Posterior vena cava (tissue), 2 donors: ENCODE measurements around the gene TMEM88. TPM values are rescaled to one million over a fixed set of nuclear protein-coding genes. Genes with fewer than 3 reads are reported as not detected.
"Not testable (repeated sequence)": the region's sequence is repeated elsewhere in the genome, so short reads cannot be mapped to it uniquely, and the experiment has no call there.

Experiments used
- DNase-seq: peaks from one replicate; pipeline ENCODE4 v3.0.0-alpha.2; 2020; ENCODE audit warnings: low spot score
- intact Hi-C, 2 donors: fragments of 100-400 bp; cut with DNase I; formaldehyde crosslinking; loops; one replicate each; pipeline versions ENCODE4 v1.14.1 to v1.14.2; 2022 to 2023
- total RNA-seq, 2 donors: library from RNA; stranded (reverse); fragmentation: NEBNext Ultra II Directional; extraction: Animal tissue kit (Norgen Biotek cat#: 25700); gene quantifications; one replicate each; pipeline ENCODE4 v1.2.1, GENCODE V29; 2021
- donor health status: DM: yes; HTN: yes; CAD: no.
- donor health status: DM: yes; HTN: yes; CAD: no.

The TMEM88 gene
- total RNA-seq, 2 donors from 2014 or later, result 17.5 to 26.1 TPM

DNA sequence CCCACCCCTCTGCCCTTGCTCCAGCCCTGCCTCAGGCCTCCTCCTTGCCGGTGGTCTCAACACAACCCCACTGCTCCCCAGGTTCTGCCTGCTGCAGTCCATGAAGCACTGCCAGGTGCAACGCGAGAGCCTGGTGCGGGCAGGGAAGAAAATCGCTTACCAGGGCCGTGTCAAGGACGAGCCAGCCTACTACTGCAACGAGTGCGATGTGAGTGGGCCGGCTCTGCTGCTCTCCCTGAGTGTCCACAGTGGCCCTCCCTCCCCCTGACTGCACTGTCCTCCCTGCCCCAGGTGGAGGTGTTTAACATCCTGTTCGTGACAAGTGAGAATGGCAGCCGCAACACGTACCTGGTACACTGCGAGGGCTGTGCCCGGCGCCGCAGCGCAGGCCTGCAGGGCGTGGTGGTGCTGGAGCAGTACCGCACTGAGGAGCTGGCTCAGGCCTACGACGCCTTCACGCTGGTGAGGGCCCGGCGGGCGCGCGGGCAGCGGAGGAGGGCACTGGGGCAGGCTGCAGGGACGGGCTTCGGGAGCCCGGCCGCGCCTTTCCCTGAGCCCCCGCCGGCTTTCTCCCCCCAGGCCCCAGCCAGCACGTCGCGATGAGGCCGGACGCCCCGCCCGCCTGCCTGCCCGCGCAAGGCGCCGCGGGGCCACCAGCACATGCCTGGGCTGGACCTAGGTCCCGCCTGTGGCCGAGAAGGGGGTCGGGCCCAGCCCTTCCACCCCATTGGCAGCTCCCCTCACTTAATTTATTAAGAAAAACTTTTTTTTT, 1.8 kb upstream of the TMEM88 start:
- intact Hi-C loops, result loop anchor here (2.0 to 10.0 kb wide), 2 partner anchors 38 to 108 kb away; no protein-coding TSS in a partner anchor
- peak; percentile 80 for DNase-seq

DNA sequence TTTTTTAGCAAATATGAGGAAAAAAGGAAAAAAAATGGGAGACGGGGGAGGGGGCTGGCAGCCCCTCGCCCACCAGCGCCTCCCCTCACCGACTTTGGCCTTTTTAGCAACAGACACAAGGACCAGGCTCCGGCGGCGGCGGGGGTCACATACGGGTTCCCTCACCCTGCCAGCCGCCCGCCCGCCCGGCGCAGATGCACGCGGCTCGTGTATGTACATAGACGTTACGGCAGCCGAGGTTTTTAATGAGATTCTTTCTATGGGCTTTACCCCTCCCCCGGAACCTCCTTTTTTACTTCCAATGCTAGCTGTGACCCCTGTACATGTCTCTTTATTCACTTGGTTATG, 1.2 kb upstream of the TMEM88 start:
- intact Hi-C loops, result loop anchor here (2.0 to 10.0 kb wide), 2 partner anchors 39 to 109 kb away; no protein-coding TSS in a partner anchor
- peak; percentile 80 for DNase-seq

DNA sequence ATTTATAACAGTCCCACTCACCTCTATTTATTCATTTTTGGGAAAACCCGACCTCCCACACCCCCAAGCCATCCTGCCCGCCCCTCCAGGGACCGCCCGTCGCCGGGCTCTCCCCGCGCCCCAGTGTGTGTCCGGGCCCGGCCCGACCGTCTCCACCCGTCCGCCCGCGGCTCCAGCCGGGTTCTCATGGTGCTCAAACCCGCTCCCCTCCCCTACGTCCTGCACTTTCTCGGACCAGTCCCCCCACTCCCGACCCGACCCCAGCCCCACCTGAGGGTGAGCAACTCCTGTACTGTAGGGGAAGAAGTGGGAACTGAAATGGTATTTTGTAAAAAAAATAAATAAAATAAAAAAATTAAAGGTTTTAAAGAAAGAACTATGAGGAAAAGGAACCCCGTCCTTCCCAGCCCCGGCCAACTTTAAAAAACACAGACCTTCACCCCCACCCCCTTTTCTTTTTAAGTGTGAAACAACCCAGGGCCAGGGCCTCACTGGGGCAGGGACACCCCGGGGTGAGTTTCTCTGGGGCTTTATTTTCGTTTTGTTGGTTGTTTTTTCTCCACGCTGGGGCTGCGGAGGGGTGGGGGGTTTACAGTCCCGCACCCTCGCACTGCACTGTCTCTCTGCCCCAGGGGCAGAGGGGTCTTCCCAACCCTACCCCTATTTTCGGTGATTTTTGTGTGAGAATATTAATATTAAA, 638 bp upstream of the TMEM88 start:
- intact Hi-C loops, result loop anchor here in 1 of 2 donors (10.0 kb wide), 1 partner anchor 109 kb away; no protein-coding TSS in a partner anchor
- peak; percentile 79 for DNase-seq

DNA sequence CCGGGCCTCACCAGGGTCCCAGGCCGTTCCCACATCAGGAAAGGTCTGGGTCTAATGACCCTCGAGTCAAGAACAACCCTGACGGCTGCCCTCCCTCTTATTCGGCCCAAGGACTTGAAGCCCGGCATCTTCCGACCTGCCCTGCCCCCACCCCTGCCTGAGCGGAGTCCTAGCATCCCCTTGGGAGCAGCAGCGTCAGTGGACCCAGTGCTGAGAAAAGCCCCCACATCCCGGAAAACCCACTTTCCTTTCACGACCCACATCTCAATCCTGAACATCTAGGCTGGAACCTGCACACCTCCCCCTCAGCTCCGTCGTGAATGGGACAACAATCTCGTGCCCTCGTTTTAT, 769 bp downstream of the TMEM88 start:
- intact Hi-C loops, result loop anchor here in 1 of 2 donors (10.0 kb wide), 1 partner anchor 111 kb away; no protein-coding TSS in a partner anchor
- no peak for DNase-seq

DNA sequence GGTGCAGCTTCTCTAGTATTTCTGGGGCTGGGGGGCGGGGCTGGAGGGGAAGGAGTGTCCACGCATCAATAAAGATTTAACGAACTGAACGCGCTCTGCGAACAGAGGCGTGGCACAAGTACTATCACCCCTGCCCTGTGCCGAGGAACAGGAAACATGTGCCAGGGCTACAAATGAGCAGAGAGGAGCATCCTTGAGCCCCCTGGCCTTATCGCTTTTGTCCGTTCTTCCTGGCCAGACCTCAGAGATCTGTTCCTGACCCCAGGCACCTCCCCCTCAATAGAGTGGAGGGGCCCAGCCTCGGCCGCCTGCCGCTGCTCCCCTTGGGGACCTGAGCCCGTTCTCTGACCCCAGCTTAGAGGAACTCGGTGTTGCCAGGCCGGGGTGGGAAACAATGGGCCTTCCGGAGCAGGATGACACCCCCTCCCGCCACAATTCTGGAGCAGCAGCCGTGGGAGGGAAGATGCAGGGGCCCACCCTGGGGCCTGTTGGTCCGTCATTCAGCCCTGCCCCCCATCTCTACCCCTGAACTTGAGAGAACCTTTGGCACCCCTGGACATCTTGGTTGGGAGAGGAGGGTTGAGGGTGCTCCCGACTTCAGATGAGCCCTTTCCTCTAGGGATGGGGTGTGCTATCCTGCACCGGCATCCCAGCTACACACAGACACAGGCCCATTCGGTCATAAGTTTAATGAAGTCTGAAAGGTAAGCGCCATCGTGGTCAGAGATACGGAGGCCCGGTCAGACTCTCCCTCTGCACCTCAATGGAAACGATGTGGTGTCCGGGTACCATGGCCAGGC, 1.3 kb downstream of the TMEM88 start:
- intact Hi-C loops, result loop anchor here in 1 of 2 donors (10.0 kb wide), 1 partner anchor 111 kb away; no protein-coding TSS in a partner anchor

DNA sequence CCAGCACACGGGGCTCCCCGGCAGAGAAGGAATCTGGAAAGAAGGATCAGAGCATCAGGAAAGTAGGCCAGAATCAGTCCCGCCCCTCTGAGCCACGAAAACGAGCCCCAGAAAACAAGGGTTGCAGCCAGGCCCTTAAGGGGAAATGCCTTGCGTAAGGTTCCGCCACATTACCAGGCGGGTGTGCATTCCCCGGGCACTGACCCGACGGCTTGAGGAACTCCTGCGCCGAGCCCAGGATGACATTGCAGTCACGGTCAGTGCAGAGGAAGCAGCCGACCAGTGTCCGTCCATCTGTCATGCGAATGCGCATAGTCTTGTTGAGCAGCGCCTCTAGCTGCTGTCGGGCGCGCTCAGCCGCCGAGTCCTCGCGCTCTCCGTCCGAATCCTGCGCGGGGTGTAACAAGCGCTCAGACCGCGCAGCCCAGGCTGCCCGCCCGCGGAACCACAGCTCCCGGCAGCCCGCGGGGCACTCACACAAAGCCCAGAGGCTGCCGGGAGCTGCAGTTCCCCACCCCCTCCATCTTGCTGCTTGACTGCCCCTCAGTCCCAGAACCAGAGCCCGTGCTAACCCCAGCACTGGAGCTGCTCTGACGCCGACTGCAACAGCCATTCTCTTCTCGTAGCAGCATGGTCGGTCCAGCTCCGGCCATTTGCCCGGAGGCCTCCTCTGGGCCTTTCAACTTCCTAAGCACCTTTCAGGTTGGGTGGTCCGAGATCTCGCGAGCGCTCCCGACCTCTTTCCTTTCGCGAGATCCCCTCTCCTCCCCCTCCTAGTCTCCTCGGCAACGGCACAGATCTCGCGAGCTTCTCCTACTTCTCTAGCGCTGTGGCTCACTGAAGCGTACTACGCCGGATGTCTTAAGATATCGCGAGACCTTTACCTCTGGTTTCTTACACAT, 2.2 kb downstream of the TMEM88 start, which contains the start of gene NAA38:
Gene NAA38 (minus strand): TSS at position 749 of the 902 bp plus-strand sequence. CDS start 96 bp downstream, at position 653.
- intact Hi-C loops, result loop anchor here in 1 of 2 donors (10.0 kb wide), 1 partner anchor 112 kb away; no protein-coding TSS in a partner anchor
- peak; percentile 99 for DNase-seq

More for the DNA sequence above, 1.3 kb downstream of the TMEM88 start:
- DNase-seq, result peak; percentile 90

DNA sequence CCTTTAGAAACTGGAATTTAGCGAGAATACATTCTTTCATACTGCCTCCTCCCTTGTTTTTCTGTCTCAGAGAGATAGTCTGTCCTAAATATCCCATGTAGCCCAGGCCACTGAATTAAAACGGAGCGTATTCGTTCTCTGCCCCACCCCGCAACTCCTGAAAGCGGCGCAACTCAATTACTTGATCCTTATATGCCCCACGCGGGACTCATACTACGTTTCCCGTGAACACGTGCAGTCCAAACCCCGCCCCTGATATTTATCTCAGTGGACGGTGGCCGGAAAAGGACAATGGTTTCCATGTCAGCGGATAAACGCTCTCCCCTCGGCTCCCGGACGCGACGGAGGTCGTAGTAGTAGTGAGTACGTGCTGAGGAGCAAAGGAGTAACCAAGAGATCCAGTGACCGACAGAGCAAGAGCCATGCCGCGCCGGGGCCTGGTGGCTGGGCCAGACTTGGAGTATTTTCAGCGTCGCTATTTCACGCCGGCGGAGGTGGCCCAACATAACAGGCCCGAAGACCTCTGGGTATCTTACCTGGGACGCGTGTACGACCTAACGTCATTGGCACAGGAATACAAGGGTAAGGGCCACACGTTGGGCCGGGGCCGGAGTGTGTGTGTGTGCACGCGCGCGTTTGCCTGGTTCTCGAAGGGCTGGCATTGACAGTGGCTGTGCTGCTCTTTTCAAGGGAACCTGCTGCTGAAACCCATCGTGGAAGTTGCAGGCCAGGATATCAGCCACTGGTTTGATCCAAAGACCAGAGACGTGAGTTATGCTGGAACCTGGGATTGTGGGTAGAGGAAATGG, 3.1 kb downstream of the TMEM88 start, which contains the start of gene CYB5D1:
Gene CYB5D1 (plus strand): TSS at position 291 of the 809 bp plus-strand sequence. CDS start 132 bp downstream, at position 423.
- DNase-seq, result peak; percentile 96
- intact Hi-C loops, result loop anchor here in 1 of 2 donors (10.0 kb wide), 1 partner anchor 113 kb away; no protein-coding TSS in a partner anchor

DNA sequence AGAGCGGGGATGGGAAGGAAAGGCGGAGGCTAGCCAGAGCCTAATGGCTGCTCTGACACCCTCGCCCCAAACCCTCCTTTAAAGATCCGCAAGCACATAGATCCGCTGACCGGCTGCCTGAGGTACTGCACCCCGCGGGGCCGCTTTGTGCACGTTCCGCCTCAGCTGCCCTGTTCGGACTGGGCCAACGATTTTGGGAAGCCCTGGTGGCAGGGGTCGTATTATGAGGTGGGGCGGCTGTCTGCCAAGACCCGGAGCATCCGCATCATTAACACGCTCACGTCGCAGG, 3.6 kb downstream of the TMEM88 start:
- peak; percentile 86 for DNase-seq
- intact Hi-C loops, result loop anchor here in 1 of 2 donors (10.0 kb wide), 1 partner anchor 114 kb away; no protein-coding TSS in a partner anchor

DNA sequence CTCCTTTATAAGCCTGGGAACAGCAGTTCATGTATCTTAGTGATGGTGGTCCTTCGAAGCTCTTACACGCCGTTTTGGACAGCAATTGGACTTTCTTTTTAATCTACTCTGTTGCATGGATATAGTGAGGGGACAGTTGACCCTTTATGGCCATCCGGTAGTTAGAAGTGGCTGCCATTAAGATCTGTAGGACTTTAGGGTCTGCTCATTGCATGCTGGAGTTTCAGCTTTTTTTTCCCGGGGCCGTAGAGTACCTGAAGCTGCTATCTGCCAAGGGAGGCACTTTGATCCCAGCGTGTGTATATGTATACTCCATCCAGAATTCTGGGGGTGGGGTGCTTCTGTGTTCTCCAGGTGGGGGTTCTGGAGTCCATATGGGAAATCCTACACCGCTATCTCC, 4.2 kb downstream of the TMEM88 start:
- no peak for DNase-seq
- intact Hi-C loops, result loop anchor here in 1 of 2 donors (10.0 kb wide), 1 partner anchor 114 kb away; no protein-coding TSS in a partner anchor

DNA sequence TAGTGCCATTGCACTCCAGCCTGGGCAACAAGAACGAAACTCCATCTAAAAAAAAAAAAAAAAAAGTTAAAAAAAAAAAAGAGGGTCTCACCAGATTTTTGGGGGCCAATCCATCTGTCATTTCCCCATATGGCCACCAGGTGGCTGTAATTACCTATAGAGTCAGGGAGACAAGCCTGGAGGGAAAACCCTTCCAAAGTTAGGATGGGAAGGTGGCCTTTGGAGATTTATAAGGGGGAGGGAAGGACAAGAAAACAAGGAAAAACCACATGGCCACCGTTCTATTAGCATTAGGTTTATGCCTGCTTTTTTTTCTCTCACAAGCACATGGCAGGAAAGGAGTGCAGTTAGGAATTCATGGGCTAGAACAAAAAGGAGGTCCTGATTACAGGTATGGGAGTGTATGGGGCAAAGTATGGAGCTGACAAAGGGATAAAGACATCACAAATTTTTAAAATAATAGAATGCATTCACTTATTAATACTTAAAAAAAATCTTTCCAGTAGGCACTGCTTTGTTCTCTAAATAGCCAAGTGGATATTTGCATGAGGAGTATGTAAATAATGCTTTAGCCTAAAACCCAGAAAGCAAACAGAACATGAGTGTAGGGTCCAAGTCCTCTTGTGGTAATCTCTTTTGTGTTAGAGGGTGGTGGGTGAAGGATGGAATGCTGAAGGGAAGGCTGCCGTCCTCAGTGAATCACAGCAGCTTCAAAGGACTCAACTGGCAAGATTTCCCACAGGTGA, 8.0 kb downstream of the TMEM88 start:
- intact Hi-C loops, result loop anchor here (5.0 kb wide), 2 partner anchors 41 to 124 kb away; no protein-coding TSS in a partner anchor
- DNase-seq, result no peak

DNA sequence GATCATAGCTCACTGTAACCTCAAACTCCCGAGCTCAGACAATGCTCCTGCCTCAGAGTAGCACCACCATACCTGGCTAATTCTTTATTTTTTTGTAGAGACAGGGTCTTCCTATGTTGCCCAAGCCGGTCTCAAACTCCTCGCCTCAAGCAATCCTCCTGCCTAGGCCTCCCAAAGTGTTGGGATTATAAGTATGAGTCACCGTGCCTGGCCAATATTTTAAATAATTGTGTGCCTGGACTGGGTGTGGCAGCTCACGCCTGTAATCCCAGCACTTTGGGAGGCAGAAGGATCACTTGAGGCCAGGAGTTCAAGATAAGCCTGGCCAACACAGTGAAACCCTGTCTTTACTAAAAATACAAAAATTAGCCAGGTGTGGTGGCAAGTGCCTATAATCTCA, 9.5 kb downstream of the TMEM88 start:
- intact Hi-C loops, result loop anchor here (5.0 kb wide), 2 partner anchors 42 to 123 kb away; no protein-coding TSS in a partner anchor
- not testable (repeated sequence) for DNase-seq

DNA sequence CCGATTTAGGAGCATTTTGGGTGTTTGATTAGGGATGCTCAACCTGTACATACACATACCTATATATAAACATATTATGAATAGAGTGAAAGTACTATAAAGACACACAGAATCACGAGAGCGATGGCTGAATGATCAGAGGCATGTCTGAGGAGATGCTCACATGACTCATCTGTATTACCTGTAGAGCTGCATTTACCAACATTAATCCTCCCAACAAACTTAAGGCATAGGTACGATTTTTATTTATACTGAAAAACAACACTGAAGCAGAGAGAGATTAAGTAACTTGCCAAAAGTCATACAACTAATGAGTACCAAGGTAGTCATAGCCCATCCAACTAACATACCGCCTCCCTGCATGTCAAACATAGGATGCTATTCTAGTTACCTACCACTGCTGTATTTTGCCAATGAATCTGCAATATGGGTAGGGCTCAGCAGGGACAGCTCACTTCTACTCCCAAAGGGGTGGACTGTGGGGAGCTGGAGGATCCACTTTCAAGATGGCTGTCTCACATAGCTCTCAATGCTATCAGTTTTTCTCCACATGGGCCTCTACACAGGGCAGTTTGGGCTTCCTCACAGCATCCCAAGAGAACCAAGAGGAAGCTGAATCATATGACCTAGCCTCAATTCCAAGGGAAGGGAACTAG, 10.3 kb downstream of the TMEM88 start:
- intact Hi-C loops, result loop anchor here (5.0 kb wide), 2 partner anchors 43 to 122 kb away; no protein-coding TSS in a partner anchor
- no peak for DNase-seq

DNA sequence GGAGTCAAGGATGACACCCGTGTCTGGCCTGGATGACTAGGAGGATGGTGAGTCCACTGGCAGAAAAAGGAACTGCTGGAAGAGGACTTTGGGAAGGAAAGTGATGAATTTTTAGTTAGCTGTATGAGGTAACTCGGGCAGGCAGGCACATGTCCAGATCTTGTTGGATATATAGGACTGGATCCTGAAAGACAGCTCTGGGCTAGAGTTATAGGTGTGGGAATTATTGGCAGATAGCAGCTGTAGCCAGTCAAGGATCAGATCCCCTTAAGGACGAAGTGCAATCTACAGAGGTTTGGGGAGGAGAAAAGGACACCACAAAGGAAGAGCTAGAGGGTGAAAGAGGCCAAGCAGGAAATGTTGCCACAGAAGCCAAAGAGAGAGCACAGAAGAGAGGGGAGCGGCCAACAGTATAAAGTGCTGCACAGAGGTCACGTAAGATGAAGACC, 13.0 kb downstream of the TMEM88 start:
- intact Hi-C loops, result no loop called here
- no peak for DNase-seq

DNA sequence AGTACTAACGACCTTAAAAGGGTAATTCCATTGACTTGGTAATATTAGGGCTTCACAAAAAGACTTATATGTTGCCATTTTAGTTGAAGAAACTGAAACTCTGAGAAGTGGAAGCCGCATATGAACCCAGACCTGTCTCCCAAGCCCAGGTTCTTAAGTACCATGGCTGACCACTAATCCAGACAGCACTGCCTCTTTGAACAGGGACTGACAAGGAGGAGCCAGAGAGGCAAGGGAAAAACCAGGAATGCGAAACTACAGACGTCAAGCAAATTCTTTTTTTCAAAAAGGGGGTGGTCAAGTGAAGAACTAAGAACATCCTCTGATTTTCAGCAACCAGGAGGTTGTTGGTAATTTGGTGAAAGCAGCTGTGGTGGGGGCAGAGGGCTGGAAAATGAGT, 18.2 kb downstream of the TMEM88 start:
- DNase-seq, result no peak
- intact Hi-C loops, result no loop called here

DNA sequence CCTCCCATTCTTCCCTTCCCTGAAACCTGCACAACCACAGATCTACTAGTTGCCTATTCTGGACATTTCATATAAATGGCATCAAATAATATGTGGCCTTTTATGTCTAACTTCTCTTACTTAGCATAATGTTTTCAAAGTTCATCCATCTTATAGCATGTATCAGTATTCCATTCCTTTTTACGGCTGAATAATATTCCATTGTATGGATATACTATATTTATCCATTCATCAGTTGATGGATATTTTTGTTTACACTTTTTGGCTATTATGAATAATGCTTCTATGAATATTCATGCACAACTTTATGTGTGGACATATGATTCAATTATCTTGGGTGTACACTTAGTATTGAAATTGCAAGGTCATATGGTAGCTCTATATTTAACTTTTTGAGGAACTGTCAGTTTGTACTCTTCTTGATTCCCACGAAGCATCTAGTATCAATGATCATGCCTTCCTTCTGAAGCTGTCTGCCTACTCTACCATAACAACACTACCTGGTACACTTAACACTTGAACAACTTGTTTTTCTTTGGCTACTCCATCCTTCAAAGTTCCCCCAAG, 21.0 kb downstream of the TMEM88 start:
- intact Hi-C loops, result no loop called here
- no peak for DNase-seq

DNA sequence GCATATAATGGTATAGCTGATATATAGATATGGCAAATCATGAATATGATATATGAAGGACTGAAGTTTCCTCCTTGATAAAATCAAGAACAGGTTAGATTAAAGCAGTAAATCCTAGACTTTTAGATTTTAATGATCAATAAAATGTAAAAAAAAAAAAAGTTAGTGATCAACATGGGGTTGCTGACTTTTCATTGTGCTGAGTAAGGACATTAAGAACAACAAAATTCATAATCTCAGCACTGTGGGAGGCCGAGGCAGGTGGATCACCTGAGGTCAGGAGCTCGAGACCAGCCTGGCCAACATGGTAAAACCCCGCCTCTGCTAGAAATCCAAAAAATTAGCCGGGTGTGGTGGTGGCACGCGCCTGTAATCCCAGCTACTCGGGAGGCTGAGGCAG, 23.4 kb downstream of the TMEM88 start:
- intact Hi-C loops, result no loop called here

More for the DNA sequence above, 23.4 kb downstream of the TMEM88 start:
- peak; percentile 14 for DNase-seq
